Body of pancreas (tissue), 4 donors: ENCODE measurements around the gene MKNK1. TPM values are rescaled to one million over a fixed set of nuclear protein-coding genes. Genes with fewer than 3 reads are reported as not detected.

Experiments
- ATAC-seq: fragments of 150-250 bp; one replicate; pipeline ENCODE4 v1.9.1; 2016
- DNase-seq, 4 donors: peaks; one replicate each; pipeline ENCODE4 v3.0.0-alpha.2; 2019
- H3K27ac ChIP-seq, 4 donors: fragments of 200-600 bp; sonication (generic); 1 replicate in 3 of 4; 2 replicates in 1 of 4; pipeline versions ENCODE4 v1.5.1 to v1.6.1; 2016 to 2019; ENCODE audit warnings: mild to moderate bottlenecking in 1 of 4, mixed read lengths in 1 of 4, moderate library complexity in 1 of 4
- H3K27me3 ChIP-seq, 2 donors: fragments of 200-600 bp; sonication (generic); one replicate each; pipeline ENCODE4 v1.6.0; 2016; ENCODE audit warnings: mild to moderate bottlenecking in 1 of 2
- H3K36me3 ChIP-seq, 2 donors: fragments of 200-600 bp; sonication (generic); replicated peaks in 1 of 2; 2 replicates each; pipeline ENCODE4 v1.5.1; 2016; ENCODE audit warnings: low read depth in 2 of 2; ENCODE audit not compliant: insufficient read depth in 1 of 2
- H3K4me1 ChIP-seq: fragments of 200-600 bp; sonication (generic); one replicate; pipeline ENCODE4 v1.6.0; 2016
- H3K4me3 ChIP-seq, 2 donors: fragments of 200-600 bp; sonication (generic); 1 replicate in 1 of 2; 2 replicates in 1 of 2; pipeline ENCODE4 v1.5.1; 2016 to 2019
- H3K9me3 ChIP-seq, 3 donors: fragments of 200-600 bp; sonication (generic); 1 replicate in 2 of 3; 2 replicates in 1 of 3; pipeline ENCODE4 v1.5.1; 2016
- POLR2A ChIP-seq, 3 donors: fragments of 450-650 bp; IDR thresholded peaks; one replicate each; pipeline ENCODE4 v1.6.1; 2016; ENCODE audit warnings: antibody characterized with exemption in 3 of 3, mild to moderate bottlenecking in 2 of 3
- WGBS, 2 donors: methylation state at CpG; one replicate each; pipeline ENCODE4 v1.1.5; 2017; 5-methylcytosine and 5-hydroxymethylcytosine counted together
- intact Hi-C: fragments of 100-400 bp; cut with DNase I; formaldehyde crosslinking; loops from one replicate; pipeline ENCODE4 v1.15.1; 2023
- total RNA-seq, 2 donors: library from RNA; depleted of rRNA; stranded (reverse); fragments of >200 nt; gene quantifications; one replicate each; pipeline ENCODE4 v1.1.0, GENCODE V29; 2016
- TF ChIP-seq, protein P1 (sequence below), 7 experiments: fragments of 450-650 bp in 4 of 7; fragments of 200-600 bp in 3 of 7; sonication (generic) in 3 of 7; IDR thresholded peaks; one replicate each; pipeline ENCODE4 v1.5.1; 2016 to 2019; ENCODE audit warnings: antibody characterized with exemption in 7 of 7

MKNK1 gene
- total RNA-seq, 2 donors from 2014 or later, result 155 to 238 TPM

DNA sequence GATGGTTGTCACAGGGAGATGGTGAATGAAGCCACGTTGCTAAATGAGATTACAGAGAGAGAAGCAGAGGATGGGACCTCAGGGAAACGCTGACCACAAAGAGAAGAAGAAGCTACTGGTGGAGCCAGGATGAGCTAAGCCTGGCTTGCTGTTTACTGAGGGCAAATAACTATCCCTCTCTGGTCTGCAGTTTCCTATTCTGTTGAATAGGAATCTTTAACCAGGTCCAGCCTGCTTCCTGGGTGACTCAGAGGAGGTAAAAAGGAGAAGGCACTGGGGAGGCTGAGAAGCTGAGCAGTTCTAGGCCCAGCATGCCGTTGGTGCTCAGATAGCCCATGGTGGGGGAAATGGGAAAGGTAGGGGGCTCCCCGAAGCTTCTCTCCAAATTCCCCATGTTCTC is 84.9 kb downstream of the MKNK1 start:
- H3K27ac ChIP-seq, result no peak overlapping the region
- ATAC-seq, result no peak
- no peak for TF ChIP-seq POLR2A (IDR thresholded peaks at IDR 0.05)
- TF ChIP-seq, protein P1, sequence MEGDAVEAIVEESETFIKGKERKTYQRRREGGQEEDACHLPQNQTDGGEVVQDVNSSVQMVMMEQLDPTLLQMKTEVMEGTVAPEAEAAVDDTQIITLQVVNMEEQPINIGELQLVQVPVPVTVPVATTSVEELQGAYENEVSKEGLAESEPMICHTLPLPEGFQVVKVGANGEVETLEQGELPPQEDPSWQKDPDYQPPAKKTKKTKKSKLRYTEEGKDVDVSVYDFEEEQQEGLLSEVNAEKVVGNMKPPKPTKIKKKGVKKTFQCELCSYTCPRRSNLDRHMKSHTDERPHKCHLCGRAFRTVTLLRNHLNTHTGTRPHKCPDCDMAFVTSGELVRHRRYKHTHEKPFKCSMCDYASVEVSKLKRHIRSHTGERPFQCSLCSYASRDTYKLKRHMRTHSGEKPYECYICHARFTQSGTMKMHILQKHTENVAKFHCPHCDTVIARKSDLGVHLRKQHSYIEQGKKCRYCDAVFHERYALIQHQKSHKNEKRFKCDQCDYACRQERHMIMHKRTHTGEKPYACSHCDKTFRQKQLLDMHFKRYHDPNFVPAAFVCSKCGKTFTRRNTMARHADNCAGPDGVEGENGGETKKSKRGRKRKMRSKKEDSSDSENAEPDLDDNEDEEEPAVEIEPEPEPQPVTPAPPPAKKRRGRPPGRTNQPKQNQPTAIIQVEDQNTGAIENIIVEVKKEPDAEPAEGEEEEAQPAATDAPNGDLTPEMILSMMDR (IDR thresholded peaks at IDR 0.05), result no peak
- no peaks in the 10 kb centered on the region for H3K27me3 ChIP-seq
- peaks cover 27% of the 10 kb centered on the region for H3K4me1 ChIP-seq
- intact Hi-C loops, result no loop called here
- no peak overlapping the region for H3K4me3 ChIP-seq
- DNase-seq, result no peak
- H3K9me3 ChIP-seq, result no peaks in the 10 kb centered on the region
- H3K36me3 ChIP-seq, result no peaks in the 10 kb centered on the region
- 63 to 68% methylated on average over 4 of the region's 4 CpGs for WGBS, 2 donors

DNA sequence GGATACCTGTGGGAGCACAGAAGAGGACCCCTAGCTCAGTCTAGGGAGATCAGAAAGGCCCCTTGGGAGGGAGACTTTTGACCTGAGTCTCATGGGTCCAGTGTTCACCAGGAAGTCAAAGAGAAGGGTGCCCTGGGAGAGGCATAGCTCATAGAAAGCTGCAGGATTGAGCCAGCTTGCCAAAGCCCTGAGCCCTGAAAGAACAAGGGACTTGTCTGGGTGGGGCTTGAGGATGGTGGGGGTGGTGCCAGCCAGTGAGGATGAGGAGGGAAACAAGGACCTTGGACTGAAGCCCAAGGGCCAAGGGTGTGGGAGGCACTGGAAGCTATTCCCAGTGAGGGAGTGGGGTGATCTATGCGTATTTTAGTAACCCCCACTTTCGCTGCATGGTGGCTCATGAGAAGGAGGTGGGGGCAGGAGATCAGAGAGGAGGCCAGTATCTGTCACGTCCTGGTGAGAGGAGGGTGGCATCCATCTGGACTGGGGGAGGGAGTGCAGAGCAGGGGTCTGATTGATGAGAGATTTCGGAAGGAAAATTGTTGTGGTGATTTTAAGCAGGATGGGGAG is 86.1 kb downstream of the MKNK1 start:
- no peak for TF ChIP-seq POLR2A (IDR thresholded peaks at IDR 0.05)
- TF ChIP-seq, protein P1 (IDR thresholded peaks at IDR 0.05), result no peak
- H3K36me3 ChIP-seq, result no peaks in the 10 kb centered on the region
- DNase-seq, result no peak
- no peak overlapping the region for H3K4me3 ChIP-seq
- H3K4me1 ChIP-seq, result peaks cover 26% of the 10 kb centered on the region
- H3K27me3 ChIP-seq, result no peaks in the 10 kb centered on the region
- no peaks in the 10 kb centered on the region for H3K9me3 ChIP-seq
- no peak overlapping the region for H3K27ac ChIP-seq
- ATAC-seq, result no peak
- WGBS, 2 donors, result 75 to 82% methylated on average over 4 of the region's 4 CpGs
- intact Hi-C loops, result no loop called here

DNA sequence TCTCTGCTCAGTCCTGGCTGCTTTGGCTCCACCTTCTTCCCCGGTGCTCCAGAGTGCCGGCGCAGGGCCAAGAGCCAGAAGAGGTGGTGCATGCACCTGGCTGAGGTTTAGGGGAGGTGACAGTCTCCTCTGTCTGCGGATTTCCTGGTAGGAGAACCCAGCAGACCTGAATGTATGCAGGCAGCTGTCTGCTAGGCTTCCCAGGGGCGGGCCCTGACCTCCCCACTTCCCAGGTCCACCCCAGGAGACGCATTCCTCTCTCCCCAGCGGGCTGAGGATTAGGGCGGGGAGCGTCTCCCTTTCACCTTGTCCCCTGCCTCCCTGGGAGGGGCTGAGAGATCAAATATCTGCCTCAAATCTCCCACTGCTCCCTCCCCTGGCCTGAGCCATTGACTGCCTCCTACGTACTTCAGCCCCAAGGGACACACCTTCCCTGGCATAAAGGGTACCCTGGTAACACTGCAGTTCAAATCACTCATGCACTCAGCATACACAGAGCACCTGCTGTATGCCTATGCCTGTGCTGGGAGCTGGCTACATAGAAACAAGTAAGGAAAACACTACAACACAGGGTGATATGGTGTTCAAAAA is 87.0 kb downstream of the MKNK1 start:
- ATAC-seq (peak; percentile 92), DNase-seq (peak; percentile 81 to 92 (median 90))
- whole genome bisulfite sequencing, 2 donors, result 0 to 6% methylated on average over 10 of the region's 10 CpGs
- intact Hi-C loops, result no loop called here
- H3K27me3 ChIP-seq, result no peaks in the 10 kb centered on the region
- H3K27ac ChIP-seq, result peak overlapping the region; percentile 30 to 78 (median 60)
- H3K4me1 ChIP-seq, result peaks cover 17% of the 10 kb centered on the region
- no peaks in the 10 kb centered on the region for H3K36me3 ChIP-seq
- no peak overlapping the region for H3K4me3 ChIP-seq
- H3K9me3 ChIP-seq, result no peaks in the 10 kb centered on the region
- TF ChIP-seq, protein P1 (IDR thresholded peaks at IDR 0.05), result peak in 3 of 7 experiments; percentile 5 to 16 (median 9)
- TF ChIP-seq POLR2A (IDR thresholded peaks at IDR 0.05), result peak in 1 of 3 donors; percentile 25

DNA sequence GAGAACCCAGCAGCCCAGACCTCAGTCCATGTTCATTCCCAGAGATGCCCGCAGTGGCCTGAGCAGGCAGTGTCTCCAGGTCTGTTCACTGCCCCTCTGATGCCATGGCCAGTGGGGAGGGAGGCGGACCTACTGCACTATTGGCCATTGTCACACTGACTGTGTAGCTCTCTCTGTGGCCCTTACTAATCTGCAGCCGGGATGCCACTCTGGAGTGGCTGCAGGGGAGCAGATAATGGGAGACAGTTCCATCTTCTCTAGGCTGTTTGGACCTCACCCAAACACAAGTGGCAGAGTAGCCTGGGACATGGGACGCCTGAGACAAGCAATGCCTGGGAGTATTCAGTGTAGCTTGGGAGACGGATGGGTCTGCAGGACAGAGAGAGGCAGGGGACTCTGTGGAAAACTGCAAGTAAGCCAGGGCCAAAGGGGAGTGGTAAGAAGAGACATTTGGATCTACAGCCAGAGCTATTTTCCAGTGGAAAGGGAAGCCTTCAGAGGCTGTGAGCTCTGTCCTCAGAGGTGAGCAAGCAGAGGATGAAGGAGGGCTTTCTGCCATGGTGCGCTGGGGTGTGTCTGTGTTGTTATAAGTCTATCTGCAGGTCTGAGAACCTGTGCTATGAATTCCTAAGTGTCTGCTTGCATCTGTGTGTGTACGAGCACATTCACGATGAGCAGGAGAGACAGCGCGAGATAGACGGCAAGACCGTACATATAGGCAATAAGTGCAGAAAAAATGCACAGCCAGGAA is 87.7 kb downstream of the MKNK1 start:
- Histone ChIP-seq H3K4me1 (peaks cover 13% of the 10 kb centered on the region), H3K4me3 (no peak overlapping the region), H3K27ac (peak overlapping the region in 2 of 4 donors; percentile 62 to 78), H3K27me3 (no peaks in the 10 kb centered on the region), H3K9me3 (no peaks in the 10 kb centered on the region), H3K36me3 (no peaks in the 10 kb centered on the region)
- DNase-seq (no peak), ATAC-seq (no peak)
- TF ChIP-seq, protein P1 (IDR thresholded peaks at IDR 0.05), result no peak
- no peak for TF ChIP-seq POLR2A (IDR thresholded peaks at IDR 0.05)
- WGBS, 2 donors, result 43 to 45% methylated on average over 9 to 12 of the region's 12 CpGs
- intact Hi-C loops, result no loop called here
